HepG2 (cell line): Measurements from ENCODE around the gene PREX1. TPM values are rescaled to one million over a fixed set of nuclear protein-coding genes. Genes with fewer than 3 reads are reported as not detected.
A peak's percentile ranks its signal among the peaks of the same experiment; 100 is the strongest.

Source experiments
- AHR ChIP-seq: IDR thresholded peaks from 2 replicates; pipeline ENCODE4 v1.6.1; 2018; ENCODE audit warnings: missing genetic modification reagents, missing compliant biosample characterization
- ATF7 ChIP-seq, 2 experiments: fragments of 450-650 bp in 1 of 2; sonication (generic) in 1 of 2; formaldehyde crosslinking in 1 of 2; IDR thresholded peaks; 2 replicates each; pipeline versions ENCODE4 v1.4.0 to v1.6.1; 2016 to 2020; ENCODE audit warnings: antibody characterized with exemption in 1 of 2, mild to moderate bottlenecking in 1 of 2, missing genetic modification reagents in 1 of 2
- CEBPG ChIP-seq: IDR thresholded peaks from 2 replicates; pipeline ENCODE4 v1.6.1; 2016
- MTF2 ChIP-seq: sonication (generic); formaldehyde crosslinking; IDR thresholded peaks from 2 replicates; pipeline ENCODE4 v1.5.0; 2020; ENCODE audit warnings: missing genetic modification reagents, borderline replicate concordance
- MXI1 ChIP-seq: IDR thresholded peaks from 3 replicates; pipeline ENCODE4 v1.6.1; 2012; ENCODE audit warnings: low read depth, low read length, inconsistent platforms, borderline replicate concordance
- PRDM10 ChIP-seq: sonication (generic); formaldehyde crosslinking; IDR thresholded peaks from 2 replicates; pipeline ENCODE4 v1.4.0; 2020; ENCODE audit warnings: low read depth, missing genetic modification reagents
- SMAD3 ChIP-seq: sonication (generic); formaldehyde crosslinking; IDR thresholded peaks from 2 replicates; pipeline ENCODE4 v1.4.0; 2020; ENCODE audit warnings: missing genetic modification reagents
- ZHX2 ChIP-seq, 2 experiments: sonication (generic) in 1 of 2; formaldehyde crosslinking in 1 of 2; IDR thresholded peaks; 2 replicates each; pipeline versions ENCODE4 v1.6.1 to v1.9.0; 2014 to 2022; ENCODE audit warnings: antibody characterized with exemption in 1 of 2, borderline replicate concordance in 1 of 2, inconsistent platforms in 1 of 2, low read depth in 1 of 2, missing genetic modification reagents in 1 of 2
- ZNF180 ChIP-seq: sonication (generic); formaldehyde crosslinking; IDR thresholded peaks from 2 replicates; pipeline ENCODE4 v1.4.0; 2020; ENCODE audit warnings: low read depth, missing genetic modification reagents, borderline replicate concordance
- ZNF512B ChIP-seq: sonication (generic); formaldehyde crosslinking; IDR thresholded peaks from 2 replicates; pipeline ENCODE4 v1.5.1; 2020; ENCODE audit warnings: missing genetic modification reagents, mild to moderate bottlenecking, borderline replicate concordance
- ZNF710 ChIP-seq: sonication (generic); formaldehyde crosslinking; IDR thresholded peaks from 2 replicates; pipeline ENCODE4 v1.5.0; 2020; ENCODE audit warnings: mild to moderate bottlenecking, missing genetic modification reagents, borderline replicate concordance
- polyA plus RNA-seq, 8 experiments: library from polyadenylated mRNA; depleted of rRNA in 3 of 8; stranded (reverse) in 7 of 8; unstranded in 1 of 8; fragments of >200 nt; fragmentation: Illumina TruSeq in 4 of 8; extraction: Trizol in 4 of 8; gene quantifications; 2 replicates each; pipeline versions ENCODE4 v1.2.1 to v1.2.3, GENCODE V29; 2011 to 2016; ENCODE audit warnings: low read depth in 4 of 8, missing spikeins in 1 of 8, mixed read lengths in 1 of 8; ENCODE audit not compliant: insufficient read depth in 1 of 8
- total RNA-seq, 5 experiments: library from RNA; depleted of rRNA; stranded (reverse); fragments of >200 nt; fragmentation: Illumina TruSeq; extraction: Trizol; gene quantifications; 2 replicates each; pipeline ENCODE4 v1.2.3, GENCODE V29; 2016; ENCODE audit warnings: low read depth in 1 of 5

PREX1 gene
- total and polyA plus RNA-seq, 2 of the 13 experiments (the other 11 are each of a cell fraction or from before 2014, with no cell fraction given) = 0.02 to 0.04 TPM

- TF ChIP-seq PRDM10 (CRISPR knock-in tag) = no peak
- TF ChIP-seq ATF7 (IDR thresholded peaks at IDR 0.05) = no peak
- TF ChIP-seq ATF7 (CRISPR knock-in tag; IDR thresholded peaks at IDR 0.05) = 0 out of 2 replicates have a peak, but pooled peaks have one; percentile 18
- TF ChIP-seq ZHX2 (IDR thresholded peaks at IDR 0.05; ENCODE audit: low read depth) = no peak
- no peak for TF ChIP-seq ZHX2 (CRISPR knock-in tag; IDR thresholded peaks at IDR 0.05; ENCODE audit: borderline replicate concordance)
- no peak for TF ChIP-seq ZNF710 (CRISPR knock-in tag)
- peak; percentile 89 for TF ChIP-seq CEBPG
- 0 out of 2 replicates have a peak, but pooled peaks have one; percentile 41 for TF ChIP-seq SMAD3
- no peak; the same call in 1 of the 2 replicates for TF ChIP-seq ZNF512B (CRISPR knock-in tag)
- TF ChIP-seq ZNF180 (CRISPR knock-in tag) = no peak
- TF ChIP-seq MTF2 (CRISPR knock-in tag) = no peak
- TF ChIP-seq AHR (CRISPR knock-in tag) = peak; percentile 44; the same call in 1 of the 2 replicates
- TF ChIP-seq MXI1 = no peak
Observed at GRCh38 chr20:48723308-48724264, 104.2 kb downstream of the PREX1 start (continued).
